ENCODE results near the gene HELLS. TPM values are rescaled to one million over a fixed set of nuclear protein-coding genes. Genes with fewer than 3 reads are reported as not detected.
"Not testable (repeated sequence)": the region's sequence is repeated elsewhere in the genome, so short reads cannot be mapped to it uniquely, and the experiment has no call there.

Gene HELLS
- total RNA-seq = 1.9 TPM
- long read RNA-seq = 0 reads

DNA sequence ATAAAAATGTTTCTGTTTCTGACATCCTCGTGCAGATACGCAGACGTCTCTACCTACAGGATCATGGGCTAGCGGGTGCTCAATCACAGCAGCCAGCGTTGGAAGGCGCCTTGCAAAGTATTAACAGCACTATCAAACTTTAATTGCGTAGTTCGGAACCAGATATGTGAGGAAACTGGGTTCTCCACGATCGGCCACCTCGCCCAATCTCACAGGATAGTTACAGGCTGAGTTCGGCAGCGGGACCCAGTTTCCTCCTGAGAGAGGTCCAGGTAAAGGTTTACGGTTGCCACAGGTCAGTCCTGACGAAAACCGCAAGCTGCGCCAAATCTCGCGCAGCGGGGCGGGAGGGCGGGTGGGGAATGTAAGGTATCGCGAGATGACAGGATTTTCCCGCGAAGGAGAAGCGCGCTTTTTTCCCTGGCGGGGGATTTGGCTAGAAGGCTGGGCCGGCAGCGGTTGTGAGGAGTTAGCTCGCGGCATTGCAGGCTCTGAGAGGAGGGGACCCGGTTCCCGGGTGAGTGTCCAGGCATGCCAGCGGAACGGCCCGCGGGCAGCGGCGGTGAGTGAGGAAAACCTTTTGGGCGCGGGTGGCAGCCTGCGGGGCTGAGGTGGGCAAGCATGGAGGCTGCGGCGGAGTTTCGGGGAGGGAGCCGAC, at the start of gene HELLS:
Gene HELLS, plus strand, starts transcription at position 398 of the 658 bp plus-strand sequence. Its CDS starts 134 bp downstream, at position 532.
- DNase-seq (ENCODE audit: low spot score) = no peak

DNA sequence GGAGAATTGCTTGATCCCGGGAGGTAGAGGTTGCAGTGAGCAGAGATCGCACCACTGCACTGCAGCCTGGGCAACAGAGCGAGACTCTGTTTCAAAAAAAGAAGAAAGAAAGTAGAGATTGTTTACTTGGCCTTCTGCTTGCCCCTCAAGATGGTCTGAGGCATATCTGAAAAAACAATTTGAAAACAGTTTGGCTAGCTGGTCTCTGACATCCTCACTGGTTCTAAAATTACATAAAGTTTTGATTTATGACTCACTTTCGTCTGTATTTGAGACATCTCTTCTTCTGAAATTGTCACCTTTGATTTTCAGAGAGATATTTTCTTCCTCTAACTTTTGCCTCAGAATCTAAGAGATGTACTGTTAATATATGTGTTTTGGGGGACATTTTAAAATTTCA, 49.6 kb upstream of the HELLS start:
- no peak for DNase-seq (ENCODE audit: low spot score)

DNA sequence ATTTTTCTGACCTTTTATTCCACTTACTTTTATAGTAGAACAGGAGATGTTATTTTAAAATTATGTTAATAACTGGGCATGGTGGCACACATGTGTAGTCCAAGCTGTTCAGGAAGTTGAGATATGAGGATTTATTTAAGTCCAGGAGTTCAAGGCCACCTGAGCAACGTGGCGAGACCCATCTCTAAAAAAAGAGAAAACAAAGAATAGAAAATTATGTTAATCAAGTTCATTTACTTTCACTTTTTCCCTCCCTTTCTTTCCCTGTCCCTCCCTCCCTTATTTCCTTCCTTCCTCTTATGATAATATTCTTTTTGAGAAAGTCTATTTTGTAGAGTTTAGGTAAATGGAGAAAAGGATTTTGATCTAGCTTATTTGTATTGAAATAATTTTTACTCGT, 48.9 kb upstream of the HELLS start:
- no peak for DNase-seq (ENCODE audit: low spot score)

- no peak for DNase-seq (ENCODE audit: low spot score)
Observed at GRCh38 chr10:94500063-94500462, 45.5 kb upstream of the HELLS start.

DNA sequence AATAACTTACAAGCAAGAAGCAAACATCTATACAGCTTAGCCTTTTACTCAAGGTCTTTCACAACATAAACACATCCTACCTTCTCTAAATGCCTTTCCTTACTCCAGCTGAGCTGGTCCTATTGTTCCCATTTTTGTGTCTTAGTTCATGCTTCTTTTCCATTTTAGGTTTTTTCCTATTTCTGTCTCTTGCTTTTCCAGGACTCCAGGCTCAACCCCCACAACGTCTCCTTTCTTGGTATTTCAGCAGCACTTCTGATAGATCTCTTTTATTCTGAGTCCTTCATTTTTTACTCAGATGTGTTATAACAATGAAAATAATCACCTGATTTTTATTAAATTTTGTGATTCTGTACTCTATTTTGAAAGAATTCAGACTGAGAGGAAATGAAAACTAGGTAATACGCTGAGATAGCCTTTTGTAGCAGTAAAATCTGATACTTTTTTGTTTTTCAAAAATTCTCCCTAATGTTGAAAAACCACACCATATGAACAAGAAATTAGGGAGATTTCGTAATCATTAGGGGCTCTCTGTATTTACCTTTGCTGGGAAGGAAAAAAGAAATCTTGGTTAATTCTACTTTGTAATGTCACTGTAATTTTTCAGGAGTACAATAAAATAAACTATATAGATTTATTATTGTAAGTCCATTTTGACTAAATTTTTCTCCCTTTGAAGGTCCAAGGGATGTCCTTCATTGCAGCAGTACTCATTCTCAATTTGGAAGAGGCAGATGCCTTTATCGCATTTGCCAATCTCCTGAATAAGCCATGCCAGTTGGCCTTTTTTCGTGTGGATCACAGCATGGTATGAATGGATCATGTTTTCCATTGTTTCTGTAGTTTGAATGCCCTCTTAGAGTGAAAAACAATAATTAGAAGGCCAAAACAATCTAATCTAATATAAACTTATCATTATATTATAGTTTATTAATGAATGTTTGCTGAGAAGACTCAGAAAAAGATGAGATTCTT, 24.0 kb upstream of the HELLS start:
- DNase-seq (ENCODE audit: low spot score) = no peak

DNA sequence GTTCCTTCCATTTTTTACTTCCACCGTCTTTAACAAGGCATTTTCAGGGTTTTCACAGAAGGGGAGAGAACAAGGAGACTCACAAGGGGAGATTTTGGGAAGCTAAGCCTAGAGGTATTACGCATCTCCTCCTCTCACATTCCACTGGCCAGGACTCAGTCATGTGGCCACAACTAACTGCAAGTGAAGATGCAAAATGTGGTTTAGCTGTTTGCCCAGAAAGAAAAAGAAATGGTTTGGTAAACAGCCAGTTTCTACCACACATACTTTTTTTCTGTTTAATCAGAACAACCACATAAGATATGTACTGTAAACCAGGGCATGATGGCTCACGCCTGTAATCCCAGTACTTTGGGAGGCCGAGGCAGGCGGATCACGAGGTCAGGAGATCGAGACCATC, 21.4 kb upstream of the HELLS start:
- no peak for DNase-seq (ENCODE audit: low spot score)

DNA sequence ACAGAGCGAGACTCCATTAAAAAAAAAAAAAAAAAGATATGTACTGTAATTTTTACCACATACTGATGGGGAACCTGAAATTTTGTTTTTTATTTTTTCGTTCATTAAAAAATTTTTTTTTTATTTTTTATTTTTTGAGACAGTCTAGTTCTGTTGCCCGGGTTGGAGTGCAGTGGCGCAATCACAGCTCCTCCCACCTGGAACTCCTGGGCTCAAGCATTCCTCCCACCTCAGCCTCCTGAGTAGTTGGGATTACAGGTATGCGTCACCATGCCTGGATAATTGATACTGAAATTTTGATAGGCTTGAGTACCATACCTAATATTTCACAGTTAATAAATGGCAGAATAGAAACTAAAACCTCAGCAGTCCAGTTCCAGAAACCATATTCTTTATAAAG, 20.9 kb upstream of the HELLS start:
- DNase-seq (ENCODE audit: low spot score) = no peak

- DNase-seq (ENCODE audit: low spot score) = not testable (repeated sequence)
Observed at GRCh38 chr10:94531550-94531949, 14.0 kb upstream of the HELLS start.

- no peak for DNase-seq (ENCODE audit: low spot score)
Observed at GRCh38 chr10:94533027-94533426, 12.6 kb upstream of the HELLS start.

- not testable (repeated sequence) for DNase-seq (ENCODE audit: low spot score)
Observed at GRCh38 chr10:94542282-94542681, 3.3 kb upstream of the HELLS start.

DNA sequence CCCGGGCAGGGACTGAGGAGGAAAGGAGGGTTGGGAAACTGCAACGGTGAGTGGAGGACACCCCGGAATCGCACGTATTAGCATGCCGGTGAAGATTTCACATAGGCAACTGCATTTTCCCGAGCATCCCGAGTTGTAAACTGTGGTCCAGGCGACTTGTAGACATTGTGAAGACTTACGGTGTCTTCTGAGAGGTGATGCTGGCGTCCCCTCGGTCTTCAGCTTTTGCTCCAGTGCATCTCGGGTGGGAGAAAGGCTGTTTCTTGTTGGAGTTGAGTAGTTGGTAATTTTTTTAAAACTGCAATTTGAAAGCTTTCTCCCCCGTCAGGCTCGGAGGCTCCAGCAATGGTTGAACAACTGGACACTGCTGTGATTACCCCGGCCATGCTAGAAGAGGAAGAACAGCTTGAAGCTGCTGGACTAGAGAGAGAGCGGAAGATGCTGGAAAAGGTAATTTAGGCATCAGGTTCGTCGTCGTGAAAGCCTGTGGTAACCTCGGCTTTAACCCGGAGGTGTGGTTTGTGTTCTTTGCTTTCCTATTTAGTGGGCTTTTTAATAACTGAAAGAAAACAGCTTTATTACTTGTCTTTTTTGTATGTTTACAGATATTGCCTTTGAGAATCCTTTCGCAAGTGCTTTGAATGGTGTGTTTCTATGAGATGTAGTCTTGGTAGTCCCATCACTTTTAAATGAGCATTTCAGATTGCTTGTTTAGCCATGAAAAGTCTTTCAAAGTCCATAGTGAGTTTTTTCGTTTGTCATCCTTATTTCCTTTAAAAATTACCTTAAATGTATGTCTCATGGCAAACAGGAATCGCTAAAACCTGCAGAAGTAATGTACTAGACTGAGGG, 687 bp downstream of the HELLS start:
- no peak for DNase-seq (ENCODE audit: low spot score)

- DNase-seq (ENCODE audit: low spot score) = no peak
Observed at GRCh38 chr10:94546901-94547185, 1.3 kb downstream of the HELLS start.

GRCh38 chr10:94549221-94549620, 3.6 kb downstream of the HELLS start:
- DNase-seq (ENCODE audit: low spot score) = no peak

GRCh38 chr10:94567714-94568307, 22.2 kb downstream of the HELLS start:
- DNase-seq (ENCODE audit: low spot score) = not testable (repeated sequence)

DNA sequence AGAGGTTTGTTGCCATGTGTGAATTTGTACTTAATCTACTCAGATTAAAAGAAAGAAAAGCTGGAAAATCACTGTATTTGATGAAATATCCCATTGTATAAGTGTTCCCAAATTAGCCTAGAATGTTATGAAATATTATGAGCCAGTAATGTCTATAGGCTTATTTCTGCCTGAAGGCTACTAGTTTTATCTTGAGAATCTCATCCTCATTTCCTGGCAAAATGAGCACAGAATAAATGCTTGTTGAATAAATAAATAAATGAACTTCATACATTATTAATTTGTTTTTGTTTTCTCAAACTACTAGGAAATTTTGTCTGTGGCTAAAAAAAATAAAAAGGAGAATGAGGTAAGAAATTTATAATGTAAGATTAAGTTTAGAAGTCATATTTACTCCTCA, 25.5 kb downstream of the HELLS start:
- no peak for DNase-seq (ENCODE audit: low spot score)

DNA sequence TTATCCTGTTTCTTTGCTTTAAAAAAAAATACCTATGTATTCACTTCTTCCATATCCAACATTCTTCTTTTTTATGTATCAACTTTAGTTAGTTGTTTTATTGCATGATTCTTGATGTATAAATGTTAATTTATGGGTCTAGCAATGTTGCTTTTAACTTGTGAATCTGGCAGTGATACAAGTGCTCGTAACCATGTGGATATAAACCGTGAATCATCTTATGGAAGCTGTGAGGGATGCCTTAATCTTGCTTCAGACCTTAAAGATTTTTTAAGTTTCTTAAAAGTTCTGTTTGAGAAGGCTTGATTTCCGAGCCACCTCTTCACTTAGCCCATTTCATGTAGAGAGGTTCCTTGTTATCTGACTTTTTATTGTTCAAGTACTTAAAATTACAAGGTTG, 25.9 kb downstream of the HELLS start:
- no peak for DNase-seq (ENCODE audit: low spot score)

DNA sequence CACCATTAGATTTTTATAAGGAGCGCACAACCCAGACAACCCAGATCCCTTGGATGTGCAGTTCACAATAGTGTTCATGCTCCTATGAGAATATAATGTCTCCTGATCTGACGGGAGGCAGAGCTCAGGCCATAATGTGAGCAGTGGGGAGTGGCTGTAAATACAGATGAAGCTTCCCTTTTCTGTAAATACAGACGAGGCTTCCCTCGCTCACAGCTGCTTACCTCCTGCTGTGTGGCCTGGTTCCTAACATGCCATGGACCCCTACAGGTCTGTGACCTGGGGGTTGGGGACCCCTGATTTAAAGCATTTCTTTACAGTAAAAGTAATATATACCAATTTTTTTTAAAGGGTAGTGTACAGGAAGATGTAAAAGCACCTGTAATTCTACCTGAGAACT, 33.2 kb downstream of the HELLS start:
- no peak for DNase-seq (ENCODE audit: low spot score)

- DNase-seq (ENCODE audit: low spot score) = no peak
Observed at GRCh38 chr10:94583124-94583523, 37.5 kb downstream of the HELLS start.

GRCh38 chr10:94591461-94592205, 46.0 kb downstream of the HELLS start:
- no peak for DNase-seq (ENCODE audit: low spot score)

GRCh38 chr10:94602729-94603515, 57.3 kb downstream of the HELLS start:
- DNase-seq (ENCODE audit: low spot score) = no peak

Measured in mesenteric fat pad (tissue), 1 donor.